H1 (cell line): ENCODE data around the gene CTNNA3. TPM values are rescaled to one million over a fixed set of nuclear protein-coding genes. Genes with fewer than 3 reads are reported as not detected.

Experiments used
- CTCF ChIA-PET: fragments of 300-600 bp; sonication (Branson Sonifier 250); formaldehyde crosslinking; loops from one replicate; lab custom pipeline; 2021; ENCODE audit not compliant: partially characterized antibody; lab: Charles Lee
- POLR2A ChIA-PET: fragments of 300-600 bp; sonication (Branson Sonifier 250); formaldehyde crosslinking; loops from one replicate; lab custom pipeline; 2021; ENCODE audit warnings: inconsistent platforms; ENCODE audit not compliant: partially characterized antibody; lab: Charles Lee
- DNase-seq, 2 experiments: peaks; one replicate each; pipeline versions ENCODE4 v3.0.0 to v3.0.0-alpha.2; 2010 to 2022; ENCODE audit warnings: low spot score in 2 of 2, low read depth in 1 of 2, mixed read lengths in 1 of 2
- FAIRE-seq: peaks from 2 replicates; lab custom pipeline; 2011; peaks lifted over from hg19 to GRCh38; lab: Jason Lieb, UNC
- H2AFZ ChIP-seq: 2 replicates; pipeline ENCODE4 v1.8.1; 2012; ENCODE audit warnings: low read length, inconsistent platforms
- H2AK5ac ChIP-seq: 2 replicates; pipeline ENCODE4 v1.6.1; 2013; ENCODE audit warnings: low read depth, low read length
- H2BK120ac ChIP-seq: replicated peaks from 2 replicates; pipeline ENCODE3; 2013; ENCODE audit warnings: low read depth, low read length, inconsistent platforms
- H2BK12ac ChIP-seq: 2 replicates; pipeline ENCODE4 v1.6.1; 2013; ENCODE audit warnings: low read depth, low read length
- H2BK15ac ChIP-seq: 2 replicates; pipeline ENCODE4 v1.6.1; 2013; ENCODE audit warnings: low read length
- H2BK20ac ChIP-seq: 2 replicates; pipeline ENCODE4 v1.6.1; 2013; ENCODE audit warnings: low read length
- H2BK5ac ChIP-seq: 2 replicates; pipeline ENCODE4 v1.6.1; 2013; ENCODE audit warnings: low read depth, low read length
- H3K14ac ChIP-seq: 2 replicates; pipeline ENCODE4 v1.6.1; 2013; ENCODE audit warnings: inconsistent platforms; ENCODE audit not compliant: insufficient read length
- H3K18ac ChIP-seq: 2 replicates; pipeline ENCODE4 v1.6.1; 2013; ENCODE audit warnings: low read length; ENCODE audit errors: extremely low read depth
- H3K23ac ChIP-seq: 2 replicates; pipeline ENCODE4 v1.6.1; 2013; ENCODE audit warnings: inconsistent platforms; ENCODE audit not compliant: insufficient read length
- H3K23me2 ChIP-seq: 2 replicates; pipeline ENCODE4 v1.6.1; 2013; ENCODE audit warnings: low read depth, low read length
- H3K27ac ChIP-seq: 2 replicates; pipeline ENCODE4 v1.6.1; 2011; ENCODE audit warnings: low read depth, low read length, inconsistent platforms
- H3K27me3 ChIP-seq, 4 experiments: replicated peaks in 1 of 4; 1 replicate in 1 of 4; 2 replicates in 3 of 4; pipeline versions ENCODE4 v1.6.1 to v1.8.1; 2011 to 2013; ENCODE audit warnings: low read length in 3 of 4, mild to moderate bottlenecking in 3 of 4, inconsistent platforms in 2 of 4, mixed read lengths in 2 of 4, moderate library complexity in 1 of 4; ENCODE audit not compliant: control insufficient read depth in 3 of 4, insufficient read depth in 3 of 4; ENCODE audit errors: extremely low read depth in 1 of 4
- H3K36me3 ChIP-seq, 4 experiments: 2 replicates each; pipeline versions ENCODE4 v1.6.1 to v1.8.1; 2011 to 2013; ENCODE audit warnings: mild to moderate bottlenecking in 4 of 4, low read length in 3 of 4, moderate library complexity in 2 of 4, control low read depth in 1 of 4, inconsistent platforms in 1 of 4; ENCODE audit not compliant: insufficient read depth in 4 of 4, control insufficient read depth in 2 of 4
- H3K4ac ChIP-seq: replicated peaks from 2 replicates; pipeline ENCODE3; 2013; ENCODE audit warnings: low read length, low read depth, mixed read lengths, inconsistent platforms; ENCODE audit not compliant: insufficient read length
- H3K4me1 ChIP-seq, 4 experiments: replicated peaks in 1 of 4; 1 replicate in 1 of 4; 2 replicates in 3 of 4; pipeline versions ENCODE4 v1.6.1 to v1.8.1; 2011 to 2013; ENCODE audit warnings: low read length in 3 of 4, inconsistent platforms in 2 of 4, mixed read lengths in 1 of 4; ENCODE audit not compliant: insufficient read depth in 4 of 4, control insufficient read depth in 3 of 4
- H3K4me2 ChIP-seq, 2 experiments: 2 replicates each; pipeline versions ENCODE4 v1.6.1 to v1.8.1; 2011 to 2013; ENCODE audit warnings: low read depth in 2 of 2, low read length in 2 of 2, control low read depth in 1 of 2, inconsistent platforms in 1 of 2, mild to moderate bottlenecking in 1 of 2; ENCODE audit not compliant: insufficient read depth in 1 of 2
- H3K4me3 ChIP-seq, 4 experiments: fragments of 200-600, 300-600 bp in 1 of 4; sonication (generic), shearing (Covaris generic), sonication (Bioruptor Twin) in 1 of 4; 2 replicates each; pipeline versions ENCODE4 v1.5.1 to v1.8.1; 2011 to 2016; ENCODE audit warnings: low read length in 4 of 4, low read depth in 3 of 4, control low read depth in 2 of 4, inconsistent platforms in 2 of 4, mild to moderate bottlenecking in 2 of 4, mixed read lengths in 1 of 4, moderate library complexity in 1 of 4; ENCODE audit not compliant: insufficient read depth in 2 of 4; ENCODE audit errors: extremely low read depth in 1 of 4
- H3K56ac ChIP-seq: replicated peaks from 2 replicates; pipeline ENCODE3; 2013; ENCODE audit warnings: low read depth, mild to moderate bottlenecking, mixed read lengths, low read length, inconsistent platforms; ENCODE audit not compliant: insufficient read length
- H3K79me1 ChIP-seq: 2 replicates; pipeline ENCODE4 v1.6.1; 2013; ENCODE audit warnings: low read depth, low read length, control low read depth
- H3K79me2 ChIP-seq, 2 experiments: 2 replicates each; pipeline versions ENCODE4 v1.6.1 to v1.8.1; 2012 to 2013; ENCODE audit warnings: low read length in 2 of 2, mild to moderate bottlenecking in 2 of 2, inconsistent platforms in 1 of 2; ENCODE audit not compliant: insufficient read depth in 2 of 2, control insufficient read depth in 1 of 2
- H3K9ac ChIP-seq, 4 experiments: replicated peaks in 1 of 4; 1 replicate in 1 of 4; 2 replicates in 3 of 4; pipeline versions ENCODE4 v1.6.1 to v1.8.1; 2011 to 2013; ENCODE audit warnings: low read depth in 3 of 4, low read length in 3 of 4, control low read depth in 2 of 4, mild to moderate bottlenecking in 2 of 4, moderate library complexity in 2 of 4, inconsistent platforms in 1 of 4; ENCODE audit errors: extremely low read depth in 1 of 4
- H3K9me3 ChIP-seq, 2 experiments: 2 replicates each; pipeline versions ENCODE4 v1.6.1 to v1.8.1; 2012 to 2013; ENCODE audit warnings: mild to moderate bottlenecking in 2 of 2, moderate library complexity in 2 of 2, control low read depth in 1 of 2, inconsistent platforms in 1 of 2, low read depth in 1 of 2, low read length in 1 of 2, mixed read lengths in 1 of 2; ENCODE audit not compliant: insufficient read depth in 2 of 2
- H4K20me1 ChIP-seq, 2 experiments: replicated peaks in 1 of 2; 2 replicates each; pipeline versions ENCODE3 to v1.8.1; 2011 to 2013; ENCODE audit warnings: inconsistent platforms in 2 of 2, low read length in 2 of 2, mild to moderate bottlenecking in 1 of 2; ENCODE audit not compliant: insufficient read depth in 2 of 2, control insufficient read depth in 1 of 2
- H4K5ac ChIP-seq: 2 replicates; pipeline ENCODE4 v1.6.1; 2013; ENCODE audit warnings: low read length, low read depth, mixed read lengths, inconsistent platforms; ENCODE audit not compliant: insufficient read length
- H4K8ac ChIP-seq: 2 replicates; pipeline ENCODE4 v1.8.0; 2013; ENCODE audit warnings: mild to moderate bottlenecking, moderate library complexity, low read length, inconsistent platforms; ENCODE audit not compliant: insufficient read depth; ENCODE audit errors: extremely low read depth
- H4K91ac ChIP-seq: replicated peaks from 2 replicates; pipeline ENCODE3; 2013; ENCODE audit warnings: low read length, mixed read lengths, inconsistent platforms; ENCODE audit not compliant: insufficient read length
- BACH1 ChIP-seq: IDR thresholded peaks from 2 replicates; pipeline ENCODE4 v1.6.1; 2012; ENCODE audit warnings: low read length, improper control_type of control experiment
- CBX5 ChIP-seq: fragments of 300-800, 300-1000 bp; sonication (generic); IDR thresholded peaks from 2 replicates; pipeline ENCODE4 v1.7.1; 2016; ENCODE audit warnings: antibody characterized with exemption, low read length, low read depth
- CHD2 ChIP-seq: IDR thresholded peaks from 2 replicates; pipeline ENCODE4 v1.6.1; 2012; ENCODE audit warnings: low read length, improper control_type of control experiment
- GTF2F1 ChIP-seq: IDR thresholded peaks from 2 replicates; pipeline ENCODE4 v1.6.1; 2012; ENCODE audit warnings: low read depth, low read length, improper control_type of control experiment, borderline replicate concordance
- KDM1A ChIP-seq: fragments of 200-600, 300-600 bp; sonication (generic); IDR thresholded peaks from 2 replicates; pipeline ENCODE4 v1.7.1; 2016; ENCODE audit warnings: mild to moderate bottlenecking, low read length, borderline replicate concordance
- MAFK ChIP-seq: IDR thresholded peaks from 2 replicates; pipeline ENCODE4 v1.6.1; 2012; ENCODE audit warnings: low read depth, mild to moderate bottlenecking, improper control_type of control experiment, low read length
- PHF8 ChIP-seq: fragments of 200-600 bp; sonication (generic); conservative IDR thresholded peaks from 2 replicates; pipeline ENCODE4 v1.7.1; 2012; ENCODE audit warnings: low read depth, mild to moderate bottlenecking, inconsistent platforms, low read length, moderate library complexity
- WGBS, 2 experiments: shearing (Covaris generic) in 1 of 2; methylation state at CpG; one replicate each; pipeline versions ENCODE4 v1.1.6 to v1.1.7; 2013 to 2015; ENCODE audit warnings: low lambda C conversion rate in 2 of 2, mixed read lengths in 2 of 2, inconsistent platforms in 1 of 2, low coverage in 1 of 2, missing lambda C conversion rate in 1 of 2; ENCODE audit not compliant: insufficient replicate concordance in 2 of 2, insufficient coverage in 1 of 2, insufficient read length in 1 of 2; ENCODE audit errors: extremely low coverage in 1 of 2, missing lambda C conversion rate in 1 of 2; 5-methylcytosine and 5-hydroxymethylcytosine counted together
- polyA plus RNA-seq, 7 experiments: library from polyadenylated mRNA; depleted of rRNA in 3 of 7; stranded (reverse) in 5 of 7; unstranded in 2 of 7; fragments of >200 nt in 5 of 7; fragments of 200-250 nt in 2 of 7; gene quantifications; 1 replicate in 5 of 7; 2 replicates in 1 of 7; 4 replicates in 1 of 7; pipeline versions ENCODE4 v1.2.1 to v1.2.3, GENCODE V29; 2011 to 2013; ENCODE audit warnings: missing spikeins in 2 of 7, mixed read lengths in 2 of 7
- total RNA-seq: library from RNA; stranded (reverse); fragmentation: NEBNext Ultra II Directional; extraction: Animal tissue kit (Norgen Biotek cat#: 25700); gene quantifications from 2 replicates; pipeline ENCODE4 v1.2.1, GENCODE V29; 2021

The CTNNA3 gene
- total and polyA plus RNA-seq, 2 of the 8 experiments (the other 6 are each of a cell fraction or from before 2014, with no cell fraction given), result 1.3 to 1.5 TPM

- DNase-seq (no peak), FAIRE-seq (no peak)
- Histone ChIP-seq H3K4ac (no peak overlapping the region), H3K9me3 (no peaks in the 10 kb centered on the region), H3K27ac (no peak overlapping the region), H3K23ac (no peak overlapping the region), H3K36me3 (no peaks in the 10 kb centered on the region), H2BK120ac (no peak overlapping the region), H3K9ac (no peak overlapping the region), H3K79me2 (no peaks in the 10 kb centered on the region), H3K4me2 (no peak overlapping the region), H3K23me2 (peaks cover 1% of the 10 kb centered on the region; the same call in 1 of the 2 replicates), H4K5ac (no peak overlapping the region), H3K56ac (no peak overlapping the region), H2BK15ac (no peak overlapping the region), H2BK20ac (no peak overlapping the region), H2AFZ (no peak overlapping the region), H3K27me3 (no peaks in the 10 kb centered on the region), H3K18ac (no peak overlapping the region), H3K14ac (no peak overlapping the region), H3K4me1 (peaks cover 0 to 1% (median 0%) of the 10 kb centered on the region in 4 experiments; a peak in 1 of 7 replicates), H2BK12ac (no peak overlapping the region), H3K79me1 (no peaks in the 10 kb centered on the region), H2AK5ac (no peak overlapping the region), H2BK5ac (no peak overlapping the region), H4K91ac (no peak overlapping the region), H3K4me3 (no peak overlapping the region), H4K20me1 (no peaks in the 10 kb centered on the region), H4K8ac (no peak overlapping the region)
- ChIA-PET CTCF (no interaction called here), POLR2A (no interaction called here)
- 93% methylated on average over 4 of the region's 4 CpGs; no CpG with 5 or more reads in 1 of the 2 experiments for WGBS, 2 experiments
- TF ChIP-seq GTF2F1 (no peak), KDM1A (no peak), PHF8 (no peak), CHD2 (no peak), MAFK (no peak), CBX5 (no peak), BACH1 (no peak)
These were observed 886.6 kb downstream of the CTNNA3 start for GRCh38 chr10:66809402-66809801.
